HepG2 (cell line): ENCODE results near the gene RPP14. TPM values are rescaled to one million over a fixed set of nuclear protein-coding genes. Genes with fewer than 3 reads are reported as not detected.

Experiments used
- DNMT1 ChIP-seq: sonication (generic); formaldehyde crosslinking; IDR thresholded peaks from 2 replicates; pipeline ENCODE4 v1.5.1; 2020; ENCODE audit warnings: mild to moderate bottlenecking, missing genetic modification reagents
- FOXP4 ChIP-seq: sonication (generic); formaldehyde crosslinking; IDR thresholded peaks from 2 replicates; pipeline ENCODE4 v1.4.0; 2020; ENCODE audit warnings: missing genetic modification reagents
- HDAC6 ChIP-seq: fragments of 200-600 bp; sonication (generic); IDR thresholded peaks from 2 replicates; pipeline ENCODE4 v1.7.0; 2017; ENCODE audit warnings: mild to moderate bottlenecking, antibody characterized with exemption, low read length, low read depth
- HNRNPL ChIP-seq: fragments of 200-400 bp; formaldehyde crosslinking; IDR thresholded peaks from 2 replicates; pipeline ENCODE4 v1.6.1; 2017; ENCODE audit warnings: mild to moderate bottlenecking, low read depth, low read length
- KDM2A ChIP-seq: sonication (generic); formaldehyde crosslinking; IDR thresholded peaks from 2 replicates; pipeline ENCODE4 v1.4.0; 2020; ENCODE audit warnings: low read depth, missing genetic modification reagents, borderline replicate concordance
- MXD1 ChIP-seq: sonication (generic); formaldehyde crosslinking; IDR thresholded peaks from 2 replicates; pipeline ENCODE4 v1.4.0; 2020; ENCODE audit warnings: mild to moderate bottlenecking, missing genetic modification reagents
- PLRG1 ChIP-seq: fragments of 450-650 bp; conservative IDR thresholded peaks from 2 replicates; pipeline ENCODE4 v1.6.1; 2016
- SAFB2 ChIP-seq: sonication (generic); formaldehyde crosslinking; IDR thresholded peaks from 2 replicates; pipeline ENCODE4 v1.5.1; 2020; ENCODE audit warnings: missing genetic modification reagents, low read depth, mild to moderate bottlenecking, borderline replicate concordance
- SETDB1 ChIP-seq: sonication (generic); formaldehyde crosslinking; IDR thresholded peaks from 2 replicates; pipeline ENCODE4 v1.5.1; 2020; ENCODE audit warnings: missing genetic modification reagents, mild to moderate bottlenecking, borderline replicate concordance
- TBX3 ChIP-seq: fragments of 450-650 bp; IDR thresholded peaks from 2 replicates; pipeline ENCODE4 v1.6.1; 2017; ENCODE audit warnings: antibody characterized with exemption, mild to moderate bottlenecking, inconsistent platforms, borderline replicate concordance
- TSC22D2 ChIP-seq: sonication (generic); formaldehyde crosslinking; IDR thresholded peaks from 2 replicates; pipeline ENCODE4 v1.5.1; 2020; ENCODE audit warnings: missing genetic modification reagents, mild to moderate bottlenecking, borderline replicate concordance
- ZKSCAN8 ChIP-seq: IDR thresholded peaks from 2 replicates; pipeline ENCODE4 v1.6.1; 2016; ENCODE audit warnings: borderline replicate concordance, missing genetic modification reagents, missing compliant biosample characterization
- ZNF143 ChIP-seq: sonication (generic); formaldehyde crosslinking; IDR thresholded peaks from 2 replicates; pipeline ENCODE4 v1.4.0; 2020; ENCODE audit warnings: missing genetic modification reagents
- ZNF333 ChIP-seq: sonication (generic); formaldehyde crosslinking; IDR thresholded peaks from 2 replicates; pipeline ENCODE4 v1.4.0; 2020; ENCODE audit warnings: mild to moderate bottlenecking, missing genetic modification reagents, borderline replicate concordance
- ZNF430 ChIP-seq: sonication (generic); formaldehyde crosslinking; IDR thresholded peaks from 2 replicates; pipeline ENCODE4 v1.9.0; 2021; ENCODE audit warnings: mild to moderate bottlenecking, missing genetic modification reagents
- ZNF446 ChIP-seq: sonication (generic); formaldehyde crosslinking; IDR thresholded peaks from 2 replicates; pipeline ENCODE4 v1.5.0; 2020; ENCODE audit warnings: mild to moderate bottlenecking, missing genetic modification reagents
- ZNF639 ChIP-seq: conservative IDR thresholded peaks from 2 replicates; pipeline ENCODE4 v1.6.1; 2018; ENCODE audit warnings: missing genetic modification reagents
- polyA plus RNA-seq, 8 experiments: library from polyadenylated mRNA; depleted of rRNA in 3 of 8; stranded (reverse) in 7 of 8; unstranded in 1 of 8; fragments of >200 nt; fragmentation: Illumina TruSeq in 4 of 8; extraction: Trizol in 4 of 8; gene quantifications; 2 replicates each; pipeline versions ENCODE4 v1.2.1 to v1.2.3, GENCODE V29; 2011 to 2016; ENCODE audit warnings: low read depth in 4 of 8, missing spikeins in 1 of 8, mixed read lengths in 1 of 8; ENCODE audit not compliant: insufficient read depth in 1 of 8
- total RNA-seq, 5 experiments: library from RNA; depleted of rRNA; stranded (reverse); fragments of >200 nt; fragmentation: Illumina TruSeq; extraction: Trizol; gene quantifications; 2 replicates each; pipeline ENCODE4 v1.2.3, GENCODE V29; 2016; ENCODE audit warnings: low read depth in 1 of 5

Gene RPP14
- total and polyA plus RNA-seq, 2 of the 13 experiments (the other 11 are each of a cell fraction or from before 2014, with no cell fraction given), result 15.4 to 16.2 TPM

GRCh38 chr3:58305882-58306711, at the start of gene RPP14, which contains the start of gene HTD2 (continued):
- peak; percentile 46 for TF ChIP-seq FOXP4 (CRISPR knock-in tag)
- TF ChIP-seq ZNF143 (CRISPR knock-in tag), result peak; percentile 71; the same call in 1 of the 2 replicates
- 0 out of 2 replicates have a peak, but pooled peaks have one; percentile 75 for TF ChIP-seq DNMT1 (CRISPR knock-in tag)
- no peak for TF ChIP-seq TBX3
- peak; percentile 68; the same call in 1 of the 2 replicates for TF ChIP-seq SAFB2
- peak; percentile 82 for TF ChIP-seq ZNF639 (CRISPR knock-in tag)
- TF ChIP-seq HNRNPL, result peak; percentile 66; the same call in 1 of the 2 replicates
- TF ChIP-seq HDAC6, result no peak
- 0 out of 2 replicates have a peak, but pooled peaks have one; percentile 53 for TF ChIP-seq ZNF333 (CRISPR knock-in tag)
- no peak for TF ChIP-seq ZNF430 (CRISPR knock-in tag)
- TF ChIP-seq ZNF446 (CRISPR knock-in tag), result 0 out of 2 replicates have a peak, but pooled peaks have one; percentile 22
- TF ChIP-seq SETDB1 (CRISPR knock-in tag), result no peak
- peak; percentile 91; the same call in 1 of the 2 replicates for TF ChIP-seq TSC22D2 (CRISPR knock-in tag)
- peak; percentile 96 for TF ChIP-seq KDM2A (CRISPR knock-in tag)
- peak; percentile 77; the same call in 1 of the 2 replicates for TF ChIP-seq ZKSCAN8 (CRISPR knock-in tag)
- no peak for TF ChIP-seq PLRG1
- peak; percentile 59; the same call in 1 of the 2 replicates for TF ChIP-seq MXD1 (CRISPR knock-in tag)
